Astrocyte (in vitro differentiated cells and primary cell): ENCODE results near the gene NHERF2.

Experiments used
- CTCF ChIP-seq: IDR thresholded peaks from 2 replicates; pipeline ENCODE4 v1.5.1; 2011; ENCODE audit warnings: low read depth, mild to moderate bottlenecking, inconsistent platforms, low read length, moderate library complexity; ENCODE audit not compliant: insufficient read depth
- EZH2 ChIP-seq: IDR thresholded peaks from 2 replicates; pipeline ENCODE4 v1.6.1; 2012; ENCODE audit warnings: mild to moderate bottlenecking, low read length, inconsistent platforms; ENCODE audit not compliant: insufficient read depth

GRCh38 chr16:2053897-2054296, 27.2 kb downstream of the NHERF2 start:
- no peak for TF ChIP-seq CTCF
- TF ChIP-seq EZH2, result no peak
